ENCODE results near the gene SERPINA1. TPM values are rescaled to one million over a fixed set of nuclear protein-coding genes. Genes with fewer than 3 reads are reported as not detected.

Gene SERPINA1
- total and polyA plus RNA-seq, 7 donors = 1.9 to 134 (median 26.6) TPM

DNA sequence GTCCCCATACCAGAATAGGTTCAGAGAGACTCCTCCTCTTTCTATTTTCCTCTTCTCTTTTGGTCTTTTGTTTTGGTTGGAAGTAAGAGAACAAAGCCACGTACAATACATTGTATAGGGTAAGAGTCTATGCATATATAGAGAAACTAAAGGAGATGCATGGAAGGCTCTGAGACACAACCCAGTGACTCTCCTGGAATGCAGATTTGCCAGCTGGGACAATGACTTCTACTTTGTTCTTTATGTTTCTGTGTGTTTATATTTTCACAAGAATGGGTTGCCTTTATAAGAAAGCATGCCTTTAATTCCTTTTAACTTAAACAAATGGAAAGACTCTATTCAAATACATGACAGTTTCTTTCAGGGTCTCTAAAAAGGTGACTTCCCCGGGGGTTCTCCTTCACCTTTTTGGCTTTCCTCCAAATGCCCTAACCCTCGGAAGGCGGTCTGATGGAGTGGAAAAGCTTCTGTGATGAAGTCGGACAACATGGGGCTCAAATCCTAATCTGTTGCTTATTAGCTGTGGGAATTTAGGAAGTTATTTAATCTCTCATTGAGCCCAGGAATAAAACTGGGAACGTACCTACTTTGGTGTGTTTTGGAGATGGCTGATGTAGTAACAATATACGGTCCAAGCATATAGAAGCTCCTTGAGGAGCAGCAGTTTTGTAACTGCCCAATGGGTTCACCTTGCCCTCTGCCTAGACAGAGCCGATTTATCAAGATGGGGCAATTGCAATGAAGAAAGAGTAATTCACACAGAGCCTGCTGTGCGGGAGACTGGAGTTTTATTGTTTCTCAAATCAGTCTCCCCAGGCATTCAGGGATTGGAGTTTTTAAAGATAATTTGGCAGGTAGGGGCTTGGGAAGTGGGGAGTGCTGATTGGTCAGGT, 9.1 kb upstream of the SERPINA1 start:
- Histone ChIP-seq H3K27me3 (no peaks in the 10 kb centered on the region), H3K4me1 (no peaks in the 10 kb centered on the region), H3K27ac (no peak overlapping the region), H3K36me3 (no peaks in the 10 kb centered on the region), H3K9me3 (no peaks in the 10 kb centered on the region), H3K4me3 (no peak overlapping the region)
- WGBS, 2 donors = 57 to 73% methylated on average over 9 of the region's 9 CpGs
- intact Hi-C loops (cut with DNase I) = no loop called here
- TF ChIP-seq POLR2A (IDR thresholded peaks at IDR 0.05) = no peak
- no peak for TF ChIP-seq EP300 (IDR thresholded peaks at IDR 0.05)
- TF ChIP-seq, protein P1, sequence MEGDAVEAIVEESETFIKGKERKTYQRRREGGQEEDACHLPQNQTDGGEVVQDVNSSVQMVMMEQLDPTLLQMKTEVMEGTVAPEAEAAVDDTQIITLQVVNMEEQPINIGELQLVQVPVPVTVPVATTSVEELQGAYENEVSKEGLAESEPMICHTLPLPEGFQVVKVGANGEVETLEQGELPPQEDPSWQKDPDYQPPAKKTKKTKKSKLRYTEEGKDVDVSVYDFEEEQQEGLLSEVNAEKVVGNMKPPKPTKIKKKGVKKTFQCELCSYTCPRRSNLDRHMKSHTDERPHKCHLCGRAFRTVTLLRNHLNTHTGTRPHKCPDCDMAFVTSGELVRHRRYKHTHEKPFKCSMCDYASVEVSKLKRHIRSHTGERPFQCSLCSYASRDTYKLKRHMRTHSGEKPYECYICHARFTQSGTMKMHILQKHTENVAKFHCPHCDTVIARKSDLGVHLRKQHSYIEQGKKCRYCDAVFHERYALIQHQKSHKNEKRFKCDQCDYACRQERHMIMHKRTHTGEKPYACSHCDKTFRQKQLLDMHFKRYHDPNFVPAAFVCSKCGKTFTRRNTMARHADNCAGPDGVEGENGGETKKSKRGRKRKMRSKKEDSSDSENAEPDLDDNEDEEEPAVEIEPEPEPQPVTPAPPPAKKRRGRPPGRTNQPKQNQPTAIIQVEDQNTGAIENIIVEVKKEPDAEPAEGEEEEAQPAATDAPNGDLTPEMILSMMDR (IDR thresholded peaks at IDR 0.05) = no peak
- no peak for TF ChIP-seq POLR2AphosphoS5 (IDR thresholded peaks at IDR 0.05)
- DNase-seq = no peak

DNA sequence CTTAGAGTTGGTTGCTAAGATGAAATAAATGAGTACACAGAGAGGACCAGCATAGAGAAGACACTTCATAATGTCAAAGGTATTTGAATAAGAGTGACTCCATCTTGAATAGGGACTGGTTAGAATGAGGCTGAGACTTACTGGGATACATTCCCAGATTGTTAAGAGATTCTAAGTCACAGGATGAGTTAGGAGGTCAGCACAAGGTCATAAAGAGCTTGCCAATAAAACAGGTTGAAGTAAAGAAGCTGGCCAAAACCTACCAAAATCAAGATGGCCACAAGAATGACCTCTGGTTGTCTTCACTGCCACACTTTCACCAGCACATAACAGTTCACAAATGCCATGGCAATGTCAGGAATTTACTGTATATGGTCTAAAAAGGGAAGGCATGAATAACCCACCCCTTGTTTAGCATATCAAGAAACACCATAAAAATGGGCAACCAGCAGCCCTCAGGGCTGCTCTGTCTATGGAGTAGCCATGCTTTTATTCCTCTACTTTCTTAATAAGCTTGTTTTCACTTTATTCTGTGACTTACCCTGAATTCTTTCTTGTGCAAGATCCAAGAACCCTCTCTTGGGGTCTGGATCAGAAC, 8.3 kb upstream of the SERPINA1 start:
- intact Hi-C loops (cut with DNase I) = no loop called here
- no peaks in the 10 kb centered on the region for H3K9me3 ChIP-seq
- TF ChIP-seq POLR2A (IDR thresholded peaks at IDR 0.05) (no peak), EP300 (IDR thresholded peaks at IDR 0.05) (no peak), POLR2AphosphoS5 (IDR thresholded peaks at IDR 0.05) (no peak)
- TF ChIP-seq, protein P1 (IDR thresholded peaks at IDR 0.05) = no peak
- no peak overlapping the region for H3K27ac ChIP-seq
- H3K4me1 ChIP-seq = no peaks in the 10 kb centered on the region
- no peak overlapping the region for H3K4me3 ChIP-seq
- no peak for DNase-seq
- no peaks in the 10 kb centered on the region for H3K27me3 ChIP-seq
- H3K36me3 ChIP-seq = no peaks in the 10 kb centered on the region

DNA sequence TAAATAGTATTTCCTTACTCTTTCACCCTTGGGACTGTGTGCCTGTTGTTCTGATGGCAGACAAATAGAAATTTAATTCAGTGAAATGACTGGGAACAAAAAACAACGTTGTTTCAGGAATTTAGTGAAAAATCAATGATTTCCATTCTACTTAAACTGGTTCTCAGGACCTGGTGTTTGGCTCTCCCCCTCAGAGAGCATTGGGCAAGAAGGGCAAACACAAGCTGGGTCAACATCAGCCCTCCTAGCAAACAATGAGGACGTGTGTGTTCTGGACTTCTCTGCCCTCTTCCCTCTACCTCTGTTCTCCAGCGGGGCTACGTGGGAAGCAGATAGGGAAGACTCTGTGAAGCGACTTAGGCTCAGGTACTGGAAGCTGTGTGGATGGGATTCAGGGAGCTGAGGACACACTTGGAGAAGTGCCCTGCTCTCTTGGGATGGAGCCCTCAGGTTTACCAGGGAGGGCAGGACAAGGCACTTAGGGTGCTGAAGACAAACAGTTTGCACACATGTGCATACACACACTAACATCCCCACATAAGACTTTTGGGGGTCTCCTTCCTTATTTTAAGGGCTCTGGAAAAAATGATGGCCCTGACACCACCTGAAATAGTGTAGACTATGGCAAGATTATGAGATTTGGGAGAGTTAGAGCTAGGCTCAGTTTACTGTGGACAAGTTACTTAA, 7.6 kb upstream of the SERPINA1 start:
- intact Hi-C loops (cut with DNase I) = no loop called here

DNA sequence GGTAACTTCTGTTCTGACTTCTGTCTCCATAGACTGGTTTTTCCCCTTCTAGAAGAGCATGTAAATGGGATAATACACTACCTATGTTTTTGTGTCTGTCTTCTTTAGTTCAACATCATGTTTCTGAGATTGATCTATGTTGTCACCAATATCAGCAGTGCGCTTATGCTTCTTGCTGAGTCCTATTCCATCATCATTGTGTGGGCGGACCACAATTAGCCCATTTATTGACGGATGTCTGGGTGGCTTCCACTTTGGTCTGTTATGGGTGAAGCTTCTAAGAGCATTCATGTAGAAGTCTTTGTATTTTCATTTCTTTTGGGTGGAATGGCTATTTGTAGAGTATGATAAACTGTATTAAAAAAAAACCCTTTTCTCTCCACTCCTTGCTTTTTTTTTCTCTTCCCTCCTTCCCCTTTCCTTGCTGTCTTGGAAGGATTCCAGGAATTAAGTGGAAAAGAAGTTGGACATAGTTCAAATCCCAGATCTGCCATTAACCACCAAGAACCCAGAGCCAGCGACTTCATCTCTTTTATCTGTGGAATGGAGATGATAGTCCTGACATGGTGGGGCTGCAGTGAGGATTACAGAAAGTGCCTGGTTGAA, 7.0 kb upstream of the SERPINA1 start:
- Histone ChIP-seq H3K27me3 (no peaks in the 10 kb centered on the region), H3K27ac (no peak overlapping the region), H3K36me3 (no peaks in the 10 kb centered on the region), H3K4me1 (no peaks in the 10 kb centered on the region), H3K9me3 (no peaks in the 10 kb centered on the region), H3K4me3 (no peak overlapping the region)
- TF ChIP-seq EP300 (IDR thresholded peaks at IDR 0.05) (no peak), POLR2A (IDR thresholded peaks at IDR 0.05) (no peak), POLR2AphosphoS5 (IDR thresholded peaks at IDR 0.05) (no peak)
- TF ChIP-seq, protein P1 (IDR thresholded peaks at IDR 0.05) = no peak
- DNase-seq = no peak
- intact Hi-C loops (cut with DNase I) = no loop called here
- WGBS, 2 donors = 72 to 84% methylated on average over 4 of the region's 4 CpGs

More for the DNA sequence above, 7.6 kb upstream of the SERPINA1 start:
- no peak for DNase-seq
- TF ChIP-seq, protein P1 (IDR thresholded peaks at IDR 0.05) = no peak
- no peak for TF ChIP-seq EP300 (IDR thresholded peaks at IDR 0.05)
- no peak for TF ChIP-seq POLR2A (IDR thresholded peaks at IDR 0.05)
- no peak for TF ChIP-seq POLR2AphosphoS5 (IDR thresholded peaks at IDR 0.05)
- Histone ChIP-seq H3K27me3 (no peaks in the 10 kb centered on the region), H3K27ac (no peak overlapping the region), H3K4me1 (no peaks in the 10 kb centered on the region), H3K9me3 (no peaks in the 10 kb centered on the region), H3K4me3 (no peak overlapping the region), H3K36me3 (no peaks in the 10 kb centered on the region)
- WGBS, 2 donors = 51 to 73% methylated on average over 5 of the region's 5 CpGs

All from sigmoid colon (tissue), 7 donors.